GM19452 (cell line): Measurements from ENCODE around the gene ZNF610.

ENCODE experiments used
- ATAC-seq: cut with Tn5 transposase; IDR thresholded peaks from one replicate; pipeline ENCODE4 v1.9.1; 2021; ENCODE audit not compliant: unreplicated experiment

ZNF610 gene

GRCh38 chr19:52397310-52398080 lies 61.5 kb downstream of the ZNF610 start, which contains the start of gene ZNF528:
Gene ZNF528 (plus strand): TSS chr19:52397849. CDS start chr19:52402014, 4,165 bp downstream.
- peak; percentile 77 for ATAC-seq

GRCh38 chr19:52398081-52398441 lies 62.0 kb downstream of the ZNF610 start:
- peak; percentile 33 for ATAC-seq

GRCh38 chr19:52410276-52410675 lies 74.2 kb downstream of the ZNF610 start:
- no peak for ATAC-seq

- ATAC-seq: no peak
Observed at GRCh38 chr19:52415711-52416110, 79.7 kb downstream of the ZNF610 start.
